ENCODE results near the gene FCSK.

FCSK gene

GRCh38 chr16:70478169-70478568 is 23.8 kb downstream of the FCSK start:
- no peak overlapping the region for H3K4me3 ChIP-seq (ENCODE audit: low read depth, low read length)
- no peak for TF ChIP-seq CTCF (IDR thresholded peaks at IDR 0.05; ENCODE audit: borderline replicate concordance, insufficient read depth, low read depth, low read length)

GRCh38 chr16:70478912-70479341 is 24.5 kb downstream of the FCSK start:
- no peak for TF ChIP-seq CTCF (IDR thresholded peaks at IDR 0.05; ENCODE audit: borderline replicate concordance, insufficient read depth, low read depth, low read length)

GRCh38 chr16:70480127-70481105 is 26.0 kb downstream of the FCSK start:
- TF ChIP-seq CTCF (IDR thresholded peaks at IDR 0.05; ENCODE audit: borderline replicate concordance, insufficient read depth, low read depth, low read length) = no peak
- H3K4me3 ChIP-seq (ENCODE audit: low read depth, low read length) = no peak overlapping the region

More at GRCh38 chr16:70478912-70479341, 24.5 kb downstream of the FCSK start:
- H3K4me3 ChIP-seq (ENCODE audit: low read depth, low read length) = no peak overlapping the region

GRCh38 chr16:70481929-70482536 is 27.6 kb downstream of the FCSK start:
- no peak for TF ChIP-seq CTCF (IDR thresholded peaks at IDR 0.05; ENCODE audit: borderline replicate concordance, insufficient read depth, low read depth, low read length)
- no peak overlapping the region for H3K4me3 ChIP-seq (ENCODE audit: low read depth, low read length)

GRCh38 chr16:70482624-70483023 is 28.2 kb downstream of the FCSK start:
- H3K4me3 ChIP-seq (ENCODE audit: low read depth, low read length) = no peak overlapping the region
- TF ChIP-seq CTCF (IDR thresholded peaks at IDR 0.05; ENCODE audit: borderline replicate concordance, insufficient read depth, low read depth, low read length) = no peak

- H3K4me3 ChIP-seq (ENCODE audit: low read depth, low read length) = no peak overlapping the region
- TF ChIP-seq CTCF (IDR thresholded peaks at IDR 0.05; ENCODE audit: borderline replicate concordance, insufficient read depth, low read depth, low read length) = no peak
These were observed 29.0 kb downstream of the FCSK start for GRCh38 chr16:70483426-70483825.

All from GM12875 (cell line).